ENCODE data around the gene TFDP1.
A peak's percentile ranks its signal among the peaks of the same experiment; 100 is the strongest.

TFDP1 gene

GRCh38 chr13:113628291-113629270 is 44.0 kb downstream of the TFDP1 start:
- Histone ChIP-seq H3K14ac (ENCODE audit: low read length) (peak overlapping the region; percentile 95), H3K4me3 (ENCODE audit: low read length in 2 of 2) (no peak overlapping the region), H2AFZ (ENCODE audit: low read length) (no peak overlapping the region), H3K18ac (ENCODE audit: low read length) (peak overlapping the region; percentile 25), H3K27me3 (ENCODE audit: control insufficient read depth in 3 of 3, insufficient read depth in 3 of 3, low read depth in 1 of 3, low read length in 3 of 3) (no peaks in the 10 kb centered on the region), H3K9me3 (replicated peaks in 1 of 2; ENCODE audit: control insufficient read depth in 2 of 2, insufficient read depth in 1 of 2, low read depth in 1 of 2, low read length in 2 of 2) (peaks cover 2 to 5% of the 10 kb centered on the region in 2 donors), H2BK12ac (ENCODE audit: low read length) (no peak overlapping the region), H3K23ac (ENCODE audit: low read depth, low read length, poor library complexity) (peak overlapping the region; percentile 78), H3K4ac (ENCODE audit: low read length) (no peak overlapping the region), H3K27ac (replicated peaks; ENCODE audit: low read length) (no peak overlapping the region), H3K4me2 (ENCODE audit: insufficient read depth, low read length, poor library complexity, severe bottlenecking) (no peak overlapping the region), H2BK120ac (ENCODE audit: low read depth, low read length) (no peak overlapping the region), H3K9ac (ENCODE audit: low read depth, low read length, poor library complexity) (no peak overlapping the region), H2AK5ac (ENCODE audit: low read depth, low read length) (peak overlapping the region; percentile 48), H4K8ac (ENCODE audit: low read depth, low read length) (no peak overlapping the region), H2BK5ac (ENCODE audit: low read length) (no peak overlapping the region), H3K36me3 (replicated peaks in 1 of 2; ENCODE audit: control insufficient read depth in 2 of 2, insufficient read depth in 2 of 2, low read length in 2 of 2) (peaks cover 41 to 96% of the 10 kb centered on the region in 2 donors), H3K79me1 (ENCODE audit: low read depth, low read length) (peaks cover 16% of the 10 kb centered on the region), H2BK15ac (ENCODE audit: low read length) (no peak overlapping the region), H4K91ac (ENCODE audit: low read depth, low read length, poor library complexity) (no peak overlapping the region), H3K4me1 (ENCODE audit: control insufficient read depth in 2 of 2, insufficient read depth in 1 of 2, low read depth in 1 of 2, low read length in 2 of 2) (peaks cover 0 to 4% of the 10 kb centered on the region in 2 donors)
- no peak for DNase-seq (ENCODE audit: low spot score)
- whole genome bisulfite sequencing, 2 donors (ENCODE audit: extremely low coverage in 2 of 2, insufficient read length in 2 of 2, insufficient replicate concordance in 1 of 2) = no CpG with 5 or more reads among the region's 30 CpGs

GRCh38 chr13:113629866-113630265 is 45.3 kb downstream of the TFDP1 start:
- H3K9me3 ChIP-seq (replicated peaks in 1 of 2; ENCODE audit: control insufficient read depth in 2 of 2, insufficient read depth in 1 of 2, low read depth in 1 of 2, low read length in 2 of 2) = peaks cover 0 to 2% of the 10 kb centered on the region in 2 donors
- no peak overlapping the region for H3K23ac ChIP-seq (ENCODE audit: low read depth, low read length, poor library complexity)
- no CpG with 5 or more reads among the region's 17 CpGs for WGBS, 2 donors (ENCODE audit: extremely low coverage in 2 of 2, insufficient read length in 2 of 2, insufficient replicate concordance in 1 of 2)
- no peak overlapping the region for H2BK15ac ChIP-seq (ENCODE audit: low read length)
- H4K91ac ChIP-seq (ENCODE audit: low read depth, low read length, poor library complexity) = no peak overlapping the region
- peaks cover 15% of the 10 kb centered on the region for H3K79me1 ChIP-seq (ENCODE audit: low read depth, low read length)
- peak overlapping the region; percentile 49 for H3K14ac ChIP-seq (ENCODE audit: low read length)
- H3K4me3 ChIP-seq (ENCODE audit: low read length in 2 of 2) = no peak overlapping the region
- no peak overlapping the region for H2BK120ac ChIP-seq (ENCODE audit: low read depth, low read length)
- no peak overlapping the region for H3K4ac ChIP-seq (ENCODE audit: low read length)
- no peak overlapping the region for H3K18ac ChIP-seq (ENCODE audit: low read length)
- H3K4me2 ChIP-seq (ENCODE audit: insufficient read depth, low read length, poor library complexity, severe bottlenecking) = no peak overlapping the region
- H2BK5ac ChIP-seq (ENCODE audit: low read length) = no peak overlapping the region
- no peak for DNase-seq (ENCODE audit: low spot score)
- H3K4me1 ChIP-seq (ENCODE audit: control insufficient read depth in 2 of 2, insufficient read depth in 1 of 2, low read depth in 1 of 2, low read length in 2 of 2) = peaks cover 0 to 6% of the 10 kb centered on the region in 2 donors
- H2AK5ac ChIP-seq (ENCODE audit: low read depth, low read length) = no peak overlapping the region
- no peak overlapping the region for H2AFZ ChIP-seq (ENCODE audit: low read length)
- no peak overlapping the region for H4K8ac ChIP-seq (ENCODE audit: low read depth, low read length)
- H3K27ac ChIP-seq (replicated peaks; ENCODE audit: low read length) = no peak overlapping the region
- H2BK12ac ChIP-seq (ENCODE audit: low read length) = no peak overlapping the region
- H3K36me3 ChIP-seq (replicated peaks in 1 of 2; ENCODE audit: control insufficient read depth in 2 of 2, insufficient read depth in 2 of 2, low read length in 2 of 2) = peaks cover 41 to 97% of the 10 kb centered on the region in 2 donors
- H3K27me3 ChIP-seq (ENCODE audit: control insufficient read depth in 3 of 3, insufficient read depth in 3 of 3, low read depth in 1 of 3, low read length in 3 of 3) = peaks cover 0 to 2% (median 0%) of the 10 kb centered on the region in 3 experiments
- no peak overlapping the region for H3K9ac ChIP-seq (ENCODE audit: low read depth, low read length, poor library complexity)

GRCh38 chr13:113630296-113630695 is 45.7 kb downstream of the TFDP1 start:
- Histone ChIP-seq H3K9me3 (replicated peaks in 1 of 2; ENCODE audit: control insufficient read depth in 2 of 2, insufficient read depth in 1 of 2, low read depth in 1 of 2, low read length in 2 of 2) (peaks cover 0 to 2% of the 10 kb centered on the region in 2 donors), H2BK15ac (ENCODE audit: low read length) (no peak overlapping the region), H2BK12ac (ENCODE audit: low read length) (no peak overlapping the region), H2AK5ac (ENCODE audit: low read depth, low read length) (no peak overlapping the region), H2BK5ac (ENCODE audit: low read length) (no peak overlapping the region), H3K18ac (ENCODE audit: low read length) (no peak overlapping the region), H3K23ac (ENCODE audit: low read depth, low read length, poor library complexity) (no peak overlapping the region), H3K4me3 (ENCODE audit: low read length in 2 of 2) (no peak overlapping the region), H3K9ac (ENCODE audit: low read depth, low read length, poor library complexity) (no peak overlapping the region), H3K79me1 (ENCODE audit: low read depth, low read length) (peaks cover 18% of the 10 kb centered on the region), H3K36me3 (replicated peaks in 1 of 2; ENCODE audit: control insufficient read depth in 2 of 2, insufficient read depth in 2 of 2, low read length in 2 of 2) (peaks cover 45 to 98% of the 10 kb centered on the region in 2 donors), H3K14ac (ENCODE audit: low read length) (no peak overlapping the region), H3K4me2 (ENCODE audit: insufficient read depth, low read length, poor library complexity, severe bottlenecking) (no peak overlapping the region), H4K8ac (ENCODE audit: low read depth, low read length) (no peak overlapping the region), H3K4me1 (ENCODE audit: control insufficient read depth in 2 of 2, insufficient read depth in 1 of 2, low read depth in 1 of 2, low read length in 2 of 2) (peaks cover 0 to 6% of the 10 kb centered on the region in 2 donors), H4K91ac (ENCODE audit: low read depth, low read length, poor library complexity) (no peak overlapping the region), H3K4ac (ENCODE audit: low read length) (no peak overlapping the region), H3K27me3 (ENCODE audit: control insufficient read depth in 3 of 3, insufficient read depth in 3 of 3, low read depth in 1 of 3, low read length in 3 of 3) (peaks cover 0 to 2% (median 0%) of the 10 kb centered on the region in 3 experiments), H3K27ac (replicated peaks; ENCODE audit: low read length) (no peak overlapping the region), H2BK120ac (ENCODE audit: low read depth, low read length) (no peak overlapping the region), H2AFZ (ENCODE audit: low read length) (no peak overlapping the region)
- WGBS, 2 donors (ENCODE audit: extremely low coverage in 2 of 2, insufficient read length in 2 of 2, insufficient replicate concordance in 1 of 2) = no CpG with 5 or more reads among the region's 11 CpGs
- no peak for DNase-seq (ENCODE audit: low spot score)

DNA sequence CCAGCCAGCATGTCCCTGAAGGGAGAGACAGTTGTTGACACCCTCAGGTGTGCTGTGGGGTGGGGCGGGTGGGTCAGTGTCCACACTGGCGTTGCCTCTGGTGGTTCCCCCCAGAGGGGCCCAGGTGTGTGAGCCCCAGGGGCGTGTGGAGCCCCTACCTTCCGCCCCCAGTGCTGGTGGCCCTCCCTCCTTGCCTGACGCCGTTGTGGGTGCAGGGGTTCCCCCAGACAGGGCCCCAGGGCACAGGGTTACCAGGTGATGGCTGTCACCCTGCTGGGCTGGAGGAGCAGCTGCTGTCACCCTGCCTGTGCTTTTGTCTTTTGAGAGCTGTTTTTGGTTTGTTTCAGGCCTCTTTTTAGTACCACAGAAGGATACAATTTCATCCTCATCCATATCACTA is 46.3 kb downstream of the TFDP1 start:
- no peak overlapping the region for H3K18ac ChIP-seq (ENCODE audit: low read length)
- H2BK120ac ChIP-seq (ENCODE audit: low read depth, low read length) = no peak overlapping the region
- H3K79me1 ChIP-seq (ENCODE audit: low read depth, low read length) = peaks cover 17% of the 10 kb centered on the region
- DNase-seq (ENCODE audit: low spot score) = no peak
- no peak overlapping the region for H2BK15ac ChIP-seq (ENCODE audit: low read length)
- no peak overlapping the region for H3K4me2 ChIP-seq (ENCODE audit: insufficient read depth, low read length, poor library complexity, severe bottlenecking)
- H2BK5ac ChIP-seq (ENCODE audit: low read length) = no peak overlapping the region
- WGBS, 2 donors (ENCODE audit: extremely low coverage in 2 of 2, insufficient read length in 2 of 2, insufficient replicate concordance in 1 of 2) = no CpG with 5 or more reads among the region's 6 CpGs
- H2AFZ ChIP-seq (ENCODE audit: low read length) = no peak overlapping the region
- H3K4me3 ChIP-seq (ENCODE audit: low read length in 2 of 2) = no peak overlapping the region
- no peak overlapping the region for H2BK12ac ChIP-seq (ENCODE audit: low read length)
- no peak overlapping the region for H3K9ac ChIP-seq (ENCODE audit: low read depth, low read length, poor library complexity)
- H3K27ac ChIP-seq (replicated peaks; ENCODE audit: low read length) = no peak overlapping the region
- H4K91ac ChIP-seq (ENCODE audit: low read depth, low read length, poor library complexity) = no peak overlapping the region
- no peak overlapping the region for H4K8ac ChIP-seq (ENCODE audit: low read depth, low read length)
- no peak overlapping the region for H3K23ac ChIP-seq (ENCODE audit: low read depth, low read length, poor library complexity)
- no peak overlapping the region for H3K4ac ChIP-seq (ENCODE audit: low read length)
- H3K14ac ChIP-seq (ENCODE audit: low read length) = no peak overlapping the region
- H3K4me1 ChIP-seq (ENCODE audit: control insufficient read depth in 2 of 2, insufficient read depth in 1 of 2, low read depth in 1 of 2, low read length in 2 of 2) = peaks cover 0 to 6% of the 10 kb centered on the region in 2 donors
- H3K9me3 ChIP-seq (replicated peaks in 1 of 2; ENCODE audit: control insufficient read depth in 2 of 2, insufficient read depth in 1 of 2, low read depth in 1 of 2, low read length in 2 of 2) = peaks cover 0 to 2% of the 10 kb centered on the region in 2 donors
- H3K27me3 ChIP-seq (ENCODE audit: control insufficient read depth in 3 of 3, insufficient read depth in 3 of 3, low read depth in 1 of 3, low read length in 3 of 3) = peaks cover 0 to 2% (median 0%) of the 10 kb centered on the region in 3 experiments
- H3K36me3 ChIP-seq (replicated peaks in 1 of 2; ENCODE audit: control insufficient read depth in 2 of 2, insufficient read depth in 2 of 2, low read length in 2 of 2) = peaks cover 50 to 99% of the 10 kb centered on the region in 2 donors
- no peak overlapping the region for H2AK5ac ChIP-seq (ENCODE audit: low read depth, low read length)

All from neuronal stem cell (in vitro differentiated cells).